GM12801 (cell line): ENCODE results near the gene RCAN3.

Experiments
- CTCF ChIP-seq: IDR thresholded peaks from one replicate; pipeline ENCODE4 v1.5.1; 2011; ENCODE audit warnings: control low read depth; ENCODE audit not compliant: insufficient read length; ENCODE audit errors: extremely low read depth

Gene RCAN3

GRCh38 chr1:24476571-24476970, 26.1 kb upstream of the RCAN3 start:
- no peak for TF ChIP-seq CTCF

GRCh38 chr1:24477309-24477708, 25.3 kb upstream of the RCAN3 start:
- no peak for TF ChIP-seq CTCF

- TF ChIP-seq CTCF, result no peak
Observed at GRCh38 chr1:24481101-24481500, 21.5 kb upstream of the RCAN3 start.

GRCh38 chr1:24481843-24482610, 20.6 kb upstream of the RCAN3 start:
- TF ChIP-seq CTCF, result no peak

GRCh38 chr1:24483441-24483840, 19.2 kb upstream of the RCAN3 start:
- no peak for TF ChIP-seq CTCF

GRCh38 chr1:24484199-24484598, 18.4 kb upstream of the RCAN3 start:
- TF ChIP-seq CTCF, result no peak

- TF ChIP-seq CTCF, result no peak
Observed at GRCh38 chr1:24486331-24487065, 16.1 kb upstream of the RCAN3 start.
